Iris pigment epithelial cell (primary cell): ENCODE data around the gene FRY.

ENCODE experiments used
- DNase-seq: peaks from one replicate; pipeline ENCODE4 v3.0.0-alpha.2; 2011; ENCODE audit warnings: low read depth

The FRY gene

DNA sequence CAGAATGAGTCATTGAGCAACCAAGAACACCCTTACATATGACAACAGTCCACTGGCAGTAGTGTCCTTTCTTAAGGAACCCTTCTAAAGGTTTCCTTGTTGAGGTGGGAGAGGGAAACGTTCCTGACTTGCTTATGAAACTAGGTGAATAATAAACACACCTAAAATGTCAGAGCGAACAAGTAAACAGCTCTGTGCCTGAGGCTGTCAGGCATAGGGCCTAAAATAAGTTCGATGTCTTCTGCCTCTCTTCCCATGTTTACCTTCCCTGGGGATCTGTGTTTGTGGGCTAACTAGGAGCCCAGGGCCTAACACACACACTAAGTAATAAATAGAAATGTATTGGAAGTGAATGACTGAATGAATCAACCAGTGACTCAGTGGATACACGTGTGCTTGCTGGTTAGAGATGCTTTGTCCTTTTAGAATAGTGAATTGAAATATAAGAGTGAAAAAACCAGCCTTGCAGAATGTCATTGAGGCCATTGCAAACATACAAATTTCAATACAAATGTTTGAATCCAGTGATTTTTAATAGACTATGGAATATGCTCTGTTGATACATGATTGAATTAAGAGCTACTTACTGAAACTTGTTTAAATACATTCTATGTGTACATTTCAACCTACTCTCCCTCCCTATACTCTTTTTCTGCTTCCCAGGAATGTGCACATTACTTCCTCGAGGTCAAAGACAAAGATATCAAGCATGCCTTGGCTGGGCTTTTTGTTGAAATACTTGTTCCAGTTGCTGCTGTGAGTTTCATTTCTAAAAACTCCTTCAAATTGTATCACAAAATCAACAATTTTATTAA is 102.9 kb downstream of the FRY start:
- DNase-seq, result peak; percentile 52

DNA sequence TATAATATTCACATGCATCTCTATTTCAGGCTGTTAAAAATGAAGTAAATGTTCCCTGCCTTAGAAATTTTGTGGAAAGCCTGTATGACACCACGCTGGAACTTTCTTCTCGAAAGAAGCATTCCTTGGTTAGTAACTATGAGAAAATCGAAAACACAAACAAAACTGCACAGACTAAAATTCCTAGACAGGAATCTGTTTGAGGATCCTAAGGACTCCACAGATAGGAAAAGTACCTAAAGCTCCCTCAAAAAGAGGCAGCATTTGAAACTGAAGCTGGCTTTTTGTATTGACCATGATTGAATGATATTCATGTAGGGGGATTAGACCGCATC is 103.4 kb downstream of the FRY start:
- DNase-seq, result no peak

DNA sequence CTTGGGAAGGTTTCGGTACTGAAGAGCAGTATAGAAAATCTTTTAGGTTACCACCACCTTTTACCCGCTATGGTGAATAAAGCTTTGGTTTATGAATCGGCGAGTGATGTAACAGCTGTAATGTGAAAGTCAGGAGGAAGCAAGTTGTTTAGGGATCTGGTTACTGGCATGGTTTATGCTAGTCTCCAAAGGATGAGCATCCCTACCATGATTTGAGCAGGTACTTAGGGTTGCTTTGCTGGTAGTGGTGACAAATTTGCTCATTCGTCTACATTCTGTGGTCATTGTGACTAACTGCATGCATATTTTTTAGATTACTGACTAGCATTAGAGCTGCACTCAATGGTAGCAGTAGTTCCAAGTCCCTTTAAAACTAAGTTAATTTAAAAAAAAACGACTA is 104.1 kb downstream of the FRY start:
- peak; percentile 51 for DNase-seq

DNA sequence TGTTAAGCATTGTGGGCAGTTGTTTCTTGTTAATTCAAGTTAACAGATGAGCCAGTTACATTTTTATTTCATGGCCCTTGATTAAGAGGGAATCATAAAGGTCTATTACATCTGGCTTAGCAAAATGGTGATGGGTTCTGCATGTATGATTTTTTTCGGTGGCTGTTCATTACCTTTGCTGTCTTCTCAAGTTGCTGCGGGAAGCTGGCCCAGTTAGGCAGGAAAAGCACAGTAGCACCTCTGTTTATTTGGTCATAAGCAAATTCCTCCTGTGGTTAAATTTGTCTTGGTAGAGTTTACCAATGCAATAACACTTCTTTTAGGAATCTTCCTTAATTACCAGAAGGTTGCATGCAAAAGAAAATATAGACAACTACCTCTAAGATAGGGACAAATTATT is 104.5 kb downstream of the FRY start:
- no peak for DNase-seq

DNA sequence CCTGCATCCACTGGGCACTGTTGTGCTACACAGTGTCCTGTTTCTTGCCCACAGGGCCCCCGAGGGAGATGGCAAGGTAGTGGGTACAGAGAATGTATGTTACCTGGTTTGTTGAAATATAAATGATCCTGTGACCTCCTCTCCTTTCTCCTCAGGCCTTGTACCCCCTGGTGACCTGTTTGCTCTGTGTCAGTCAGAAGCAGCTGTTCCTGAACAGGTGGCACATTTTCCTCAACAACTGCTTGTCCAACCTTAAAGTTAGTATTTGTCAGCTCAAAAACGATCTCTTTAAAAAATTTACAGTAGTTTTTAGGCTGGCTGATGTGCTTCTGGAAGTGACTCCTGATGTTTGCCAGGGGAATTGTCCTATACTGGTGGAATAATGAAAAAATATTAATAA is 105.1 kb downstream of the FRY start:
- DNase-seq, result no peak

DNA sequence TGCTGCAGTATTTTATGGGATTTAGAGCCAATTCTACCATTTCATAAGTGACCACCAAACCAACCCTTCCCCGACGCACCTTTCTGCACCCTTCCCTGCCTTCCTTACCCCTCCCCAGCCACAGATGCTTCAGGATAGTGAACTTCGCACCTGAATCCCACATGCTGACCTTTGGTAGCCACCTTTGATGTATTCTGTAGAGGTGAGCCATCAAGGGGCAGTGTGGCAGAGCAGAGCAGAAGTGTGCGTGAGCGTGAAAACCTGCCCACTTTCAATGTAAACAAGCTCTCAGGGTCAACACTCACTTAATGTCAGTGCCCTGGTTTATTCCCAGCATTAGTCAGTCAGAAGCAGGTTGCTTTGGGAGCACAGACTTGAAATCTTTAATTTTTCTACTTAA is 107.7 kb downstream of the FRY start:
- DNase-seq, result no peak

DNA sequence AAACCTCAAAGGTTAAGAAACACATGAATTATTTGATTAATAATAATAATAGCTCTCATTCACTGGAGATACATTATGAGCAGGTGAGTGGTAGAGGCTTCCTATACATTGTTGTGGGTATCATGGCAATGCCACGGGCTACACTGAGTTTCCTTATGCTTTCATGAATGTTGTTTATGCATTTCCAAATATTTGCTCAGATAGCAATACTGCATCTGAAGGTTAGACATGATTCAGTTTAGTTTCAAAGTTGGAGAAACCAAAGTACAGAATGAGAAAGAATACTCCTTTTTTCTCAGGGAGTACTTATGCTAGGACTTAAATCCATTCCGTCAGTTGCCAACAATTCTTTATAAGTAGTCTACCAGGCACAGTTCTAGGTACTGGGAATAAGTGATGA is 108.5 kb downstream of the FRY start:
- no peak for DNase-seq

DNA sequence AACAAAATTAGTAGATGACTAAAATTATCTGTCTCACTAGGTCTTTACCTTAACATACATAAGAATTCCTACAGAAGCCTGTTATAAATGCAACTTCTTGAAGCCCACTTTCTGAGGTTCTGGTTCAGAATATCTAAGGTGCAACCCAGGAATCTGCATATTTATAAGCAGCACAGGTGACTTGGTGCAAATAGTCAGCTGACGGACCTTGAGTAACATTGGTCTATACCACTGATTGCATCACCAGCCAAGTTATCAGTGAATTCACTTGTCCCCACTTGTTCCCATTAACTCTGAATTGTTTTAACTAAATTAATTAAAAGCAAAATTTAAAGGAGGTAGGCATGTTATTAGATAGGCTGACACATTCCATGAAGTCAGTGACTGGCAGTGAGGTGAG is 109.9 kb downstream of the FRY start:
- no peak for DNase-seq

DNA sequence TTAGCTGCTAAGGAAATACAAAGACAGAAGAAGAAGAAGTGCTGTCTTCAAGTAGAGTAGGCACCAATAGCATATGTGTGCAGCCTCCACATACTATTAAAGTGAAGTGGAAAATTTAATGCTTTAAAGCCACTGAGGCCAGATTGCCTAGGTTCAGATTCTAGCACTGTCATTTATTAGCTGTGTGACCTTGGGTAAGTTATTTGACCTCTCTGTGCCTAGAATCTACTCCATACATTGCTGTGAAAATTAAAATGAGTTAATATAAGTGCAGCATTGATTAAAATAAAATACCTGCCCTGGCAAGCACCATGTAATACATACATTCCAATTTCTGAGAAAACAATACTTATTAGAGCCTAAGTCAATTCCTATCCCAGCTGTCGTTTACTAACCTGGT is 110.5 kb downstream of the FRY start:
- DNase-seq, result no peak

DNA sequence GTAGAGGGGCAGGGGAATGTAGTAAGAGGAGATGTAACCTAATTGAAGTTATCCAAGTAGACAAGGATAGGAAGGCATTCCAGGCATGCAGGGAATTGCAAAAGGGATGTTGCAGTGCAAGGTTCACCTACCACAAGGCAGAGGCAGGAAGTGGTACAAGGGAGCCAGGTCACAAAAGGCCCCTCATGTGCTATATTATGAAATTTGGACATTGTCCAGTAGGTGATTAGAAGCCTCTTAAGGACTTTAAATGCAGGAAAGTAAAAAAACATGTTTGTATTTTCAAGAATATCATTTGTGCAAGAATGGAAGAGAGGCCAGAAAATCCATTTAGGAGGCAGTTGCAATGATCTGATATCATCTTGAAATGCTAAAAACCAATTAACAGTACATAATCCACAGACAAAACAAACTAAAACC is 111.4 kb downstream of the FRY start:
- peak; percentile 78 for DNase-seq

DNA sequence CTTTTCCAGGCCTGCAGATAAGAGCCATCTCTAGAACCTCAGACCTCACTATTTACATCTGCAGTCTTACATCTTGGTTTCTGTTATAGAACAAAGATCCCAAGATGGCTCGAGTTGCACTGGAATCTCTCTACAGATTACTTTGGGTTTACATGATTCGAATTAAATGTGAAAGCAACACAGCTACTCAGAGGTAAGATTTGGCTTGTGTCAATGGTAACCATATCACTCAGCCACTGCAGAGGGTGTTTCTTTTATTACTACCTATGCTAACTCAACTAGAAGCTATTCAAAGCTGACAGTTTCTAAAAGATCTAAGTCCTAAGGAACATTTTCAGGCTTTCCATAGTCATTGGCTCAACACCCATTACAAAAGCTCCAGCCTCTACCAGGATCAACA is 115.6 kb downstream of the FRY start:
- no peak for DNase-seq

DNA sequence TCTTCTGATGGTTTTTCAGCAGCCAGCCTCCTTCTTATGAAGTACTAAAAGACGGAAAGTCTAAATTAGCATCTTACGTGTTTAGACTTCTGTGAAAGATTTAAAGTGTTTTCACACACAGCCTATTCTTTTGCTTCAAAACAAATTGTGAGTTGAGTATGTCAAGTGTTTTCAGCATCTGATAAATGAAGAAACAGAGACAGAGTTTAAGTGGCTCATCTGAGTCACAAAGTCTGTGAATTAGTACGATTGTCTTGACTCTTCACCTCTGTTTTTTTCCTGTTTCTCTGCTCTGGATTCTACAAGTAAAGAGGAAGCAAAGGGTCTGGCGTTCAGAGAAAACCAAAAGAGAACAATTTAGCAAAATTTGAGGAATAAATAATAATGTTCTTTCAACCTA is 116.4 kb downstream of the FRY start:
- DNase-seq, result no peak

DNA sequence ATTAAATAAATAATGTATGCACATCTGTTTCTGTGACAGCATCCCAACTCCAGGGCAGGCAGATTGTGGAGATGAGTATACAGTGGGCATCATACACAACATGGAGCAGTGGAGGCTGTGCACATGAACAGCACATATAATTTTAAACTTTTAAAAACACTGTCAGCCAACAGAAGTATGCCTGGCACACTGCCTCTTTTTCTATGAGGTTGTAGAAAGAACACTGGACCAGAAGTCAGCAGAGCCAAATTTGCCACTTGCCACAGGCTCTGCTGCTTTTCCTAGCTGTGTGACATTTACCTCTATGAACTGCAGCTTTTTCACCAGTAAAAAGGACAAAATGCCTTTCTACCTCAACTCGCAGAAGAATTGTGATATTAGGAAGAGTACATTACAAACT is 118.7 kb downstream of the FRY start:
- DNase-seq, result no peak

DNA sequence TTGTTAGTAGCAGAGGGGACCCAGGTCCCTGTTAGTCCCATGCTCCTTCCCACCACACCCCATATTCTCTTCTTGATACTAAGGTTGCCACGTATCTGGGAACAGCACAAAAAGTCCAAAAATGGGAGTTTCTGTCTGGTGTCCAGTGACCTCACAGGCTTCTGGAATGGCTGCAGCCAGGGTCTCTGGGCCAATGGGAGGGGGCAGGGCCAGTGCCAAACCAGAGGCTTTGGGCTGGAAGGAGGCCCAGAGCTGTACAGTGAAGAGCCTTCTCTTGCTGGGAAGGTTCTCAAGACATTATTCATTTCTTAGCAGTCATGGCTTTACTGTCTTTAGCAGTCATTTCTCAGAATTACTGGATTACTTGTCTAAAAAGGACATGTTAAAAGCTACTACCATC is 119.2 kb downstream of the FRY start:
- peak; percentile 82 for DNase-seq

DNA sequence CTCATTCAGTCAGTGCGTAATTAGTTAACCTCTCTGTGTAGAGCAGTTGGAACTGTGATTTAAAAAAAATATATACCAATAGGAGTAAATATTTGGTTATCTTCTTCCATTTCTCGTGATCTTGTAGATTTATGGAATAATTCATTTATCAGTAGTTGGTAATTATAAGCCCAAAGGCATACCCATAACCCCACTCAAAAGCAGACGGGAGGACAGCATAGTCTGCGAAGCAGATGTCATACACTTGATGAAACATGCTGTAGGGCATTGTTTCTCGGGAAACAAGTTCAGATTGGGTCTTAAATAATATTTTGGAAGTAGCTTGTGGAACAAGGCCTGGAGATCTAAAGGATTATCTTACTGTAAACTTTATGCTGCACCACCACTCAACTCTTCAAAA is 119.7 kb downstream of the FRY start:
- DNase-seq, result no peak

DNA sequence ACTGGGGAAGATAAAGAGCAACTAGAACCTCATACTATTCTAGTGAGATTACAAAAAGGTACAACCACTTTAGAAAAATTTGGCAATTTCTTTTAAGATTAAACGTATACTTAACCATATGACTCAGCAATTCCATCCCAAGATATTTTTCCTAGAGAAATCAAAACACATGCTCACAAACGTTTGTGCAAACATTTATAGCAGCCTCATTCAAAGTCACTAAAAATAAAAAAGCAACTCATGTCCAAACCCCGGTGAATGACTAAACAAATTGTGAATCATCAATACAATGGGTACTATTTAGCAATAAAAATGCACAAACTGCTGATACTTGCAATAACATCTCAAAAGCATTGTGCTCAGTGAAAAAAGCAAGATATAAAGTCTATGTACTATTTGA is 121.5 kb downstream of the FRY start:
- peak; percentile 83 for DNase-seq

DNA sequence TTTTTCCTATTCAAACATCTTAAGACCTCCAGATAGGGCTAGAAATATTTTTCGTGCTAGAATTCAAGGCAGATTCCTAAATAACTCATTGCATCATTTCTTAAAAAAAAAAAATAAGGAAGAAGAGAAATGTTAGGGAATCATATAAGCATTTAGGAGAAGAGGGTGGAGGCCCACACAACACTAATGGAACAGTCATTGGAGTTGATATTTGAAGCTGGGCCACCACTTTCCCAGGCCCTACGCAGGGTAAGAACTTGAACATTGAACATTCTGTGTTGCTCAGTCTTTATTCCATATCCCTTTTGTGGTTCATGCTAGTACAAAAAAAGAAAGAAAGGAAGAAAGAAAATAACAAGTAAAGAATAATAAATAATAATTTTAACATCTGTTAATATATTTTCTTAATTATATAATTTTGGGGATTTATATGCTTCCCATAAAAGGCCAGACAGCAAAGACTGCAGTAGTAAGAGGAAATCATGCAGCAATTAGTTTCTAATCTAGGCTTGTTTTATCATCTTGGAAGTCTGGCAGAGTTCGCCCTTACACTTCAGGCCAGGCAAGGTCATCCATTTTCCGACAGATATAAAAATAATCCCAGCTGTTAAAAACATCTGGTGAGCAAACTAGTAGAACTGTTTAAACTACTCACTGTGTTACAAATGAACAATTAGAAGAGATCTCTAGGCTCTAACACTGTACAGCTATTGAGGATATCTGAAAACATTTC is 127.7 kb downstream of the FRY start:
- DNase-seq, result no peak

DNA sequence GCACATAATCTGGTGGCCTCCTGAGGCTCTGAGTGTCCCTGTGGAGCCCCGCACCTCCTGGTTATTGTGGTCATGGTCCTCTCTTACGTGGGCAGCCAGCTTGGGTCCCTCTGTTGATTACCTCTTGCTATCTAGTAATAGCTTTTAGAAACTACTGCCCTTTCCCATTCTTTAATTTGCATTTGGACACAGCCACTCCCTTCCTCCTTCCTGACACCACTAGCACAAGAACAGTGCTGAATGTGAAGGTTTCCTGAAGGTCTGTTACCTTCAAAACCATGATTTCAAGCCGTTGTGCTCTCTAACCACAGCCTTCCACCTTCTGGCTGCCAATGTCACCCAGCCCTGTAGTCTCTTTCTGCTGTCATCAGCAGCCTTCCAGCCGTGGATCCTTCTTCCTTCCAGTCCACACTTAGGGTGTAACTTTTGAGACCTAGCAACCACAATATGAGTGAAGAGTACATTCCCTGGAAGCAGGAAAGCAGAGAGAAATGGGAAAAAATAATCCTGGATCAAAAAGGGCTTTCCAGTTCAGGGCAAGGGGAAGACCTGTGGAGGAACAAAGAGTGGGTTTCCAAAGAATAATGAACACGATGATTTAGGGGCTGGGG is 130.9 kb downstream of the FRY start:
- DNase-seq, result no peak

DNA sequence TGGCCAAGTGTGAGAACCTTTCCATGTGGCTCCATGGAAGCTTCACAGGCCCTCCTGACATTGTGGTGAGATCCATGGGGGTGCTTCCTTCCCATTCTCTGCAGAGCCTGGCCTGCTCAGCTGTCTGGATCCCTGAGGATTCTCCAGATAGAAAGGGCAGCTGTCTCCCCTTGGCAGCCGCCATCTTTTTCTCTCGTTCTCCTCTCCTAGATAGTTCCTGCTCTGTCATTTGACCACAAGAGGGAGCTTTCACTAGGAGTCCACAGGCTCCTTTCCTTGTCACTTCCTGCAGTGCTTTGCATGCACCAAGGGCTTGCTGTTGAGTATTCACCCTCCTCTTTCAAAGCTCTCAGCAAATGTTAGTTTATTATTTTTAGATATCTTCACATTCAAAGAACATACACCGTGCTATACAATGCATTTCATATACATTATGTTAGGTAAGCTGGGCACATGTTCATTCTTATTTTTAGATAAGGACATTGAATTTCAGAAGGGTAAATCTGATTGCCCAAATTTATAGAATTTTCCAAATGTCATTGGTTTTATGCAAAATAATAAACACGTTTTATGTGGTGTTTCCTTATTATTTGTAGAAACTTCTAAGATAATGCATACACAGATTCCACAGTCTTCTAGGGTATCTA is 133.2 kb downstream of the FRY start:
- peak; percentile 61 for DNase-seq

DNA sequence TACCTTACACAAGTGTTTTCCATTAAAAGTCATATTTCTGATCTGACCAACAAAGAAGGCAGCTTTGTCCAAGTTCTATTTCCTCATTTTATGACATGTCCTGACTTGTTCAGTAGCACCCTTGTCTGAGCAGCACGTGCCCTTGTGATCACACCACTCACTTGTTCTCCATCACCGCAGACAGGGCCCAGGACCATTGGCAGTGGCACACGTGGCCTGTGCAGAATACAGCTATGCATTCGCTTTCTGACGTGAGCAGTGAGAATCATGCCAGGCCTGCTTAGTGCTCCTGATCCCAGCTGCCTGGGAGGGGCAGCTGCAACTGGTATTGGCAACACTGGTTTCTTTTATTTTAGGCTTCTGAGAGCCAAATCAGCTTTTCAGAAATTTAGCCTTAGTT is 134.2 kb downstream of the FRY start:
- DNase-seq, result no peak

DNA sequence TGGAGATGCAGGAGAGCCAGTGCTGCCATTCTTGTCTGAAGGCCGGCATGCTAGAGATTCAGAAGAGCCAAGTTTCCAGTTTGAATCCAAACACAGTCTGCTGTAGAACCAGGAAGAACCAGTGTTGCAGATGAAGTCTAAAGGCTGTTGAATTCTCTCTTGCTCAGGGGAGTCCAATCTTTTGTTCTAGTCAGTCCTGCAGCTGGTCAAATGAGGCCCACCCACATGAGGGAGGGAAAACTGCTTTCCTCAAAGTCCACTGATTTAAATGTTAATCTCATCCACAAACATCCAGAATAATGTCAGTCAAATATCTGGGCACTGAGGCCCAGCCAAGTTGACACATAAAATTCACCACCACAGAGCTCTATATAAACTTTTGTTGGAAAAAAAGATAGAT is 136.6 kb downstream of the FRY start:
- no peak for DNase-seq

DNA sequence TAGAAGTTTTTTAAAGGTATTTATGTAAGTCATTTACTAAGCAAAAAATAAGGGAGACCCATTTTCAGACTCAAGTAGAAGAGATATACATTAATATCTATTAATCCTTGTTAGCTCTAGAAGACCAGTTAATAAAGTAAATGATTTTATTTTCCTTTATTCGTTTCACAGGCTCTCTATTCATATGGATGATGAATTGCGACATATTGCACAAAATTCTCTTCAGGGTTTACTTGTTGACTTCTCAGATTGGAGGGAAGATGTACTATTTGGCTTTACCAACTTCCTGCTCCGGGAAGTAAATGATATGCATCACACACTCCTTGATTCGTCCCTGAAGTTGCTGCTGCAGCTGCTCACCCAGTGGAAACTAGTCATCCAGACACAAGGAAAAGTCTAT is 139.3 kb downstream of the FRY start:
- DNase-seq, result peak; percentile 23

DNA sequence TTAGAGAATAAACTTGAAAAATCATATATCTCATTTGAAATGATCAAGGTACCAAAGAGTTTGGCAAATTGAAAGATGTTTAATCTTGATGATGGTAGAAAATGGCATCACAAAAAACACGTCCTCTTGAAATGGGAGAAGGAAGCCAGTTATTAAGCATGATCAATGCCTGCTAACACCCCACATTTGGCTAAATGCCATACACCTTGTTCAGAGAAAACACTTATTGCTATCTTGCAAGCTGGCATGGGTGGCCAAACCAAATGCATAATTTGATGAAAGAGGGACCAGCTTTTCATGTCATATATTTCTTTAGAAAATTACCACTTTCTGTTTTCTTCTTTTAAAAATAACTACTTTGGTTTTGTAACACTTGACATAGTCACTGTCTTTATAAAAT is 142.3 kb downstream of the FRY start:
- no peak for DNase-seq
